ENCODE data around the gene KRAS. TPM values are rescaled to one million over a fixed set of nuclear protein-coding genes. Genes with fewer than 3 reads are reported as not detected.
"Not testable (repeated sequence)": the region's sequence is repeated elsewhere in the genome, so short reads cannot be mapped to it uniquely, and the experiment has no call there.

KRAS gene
- 10 to 100 TPM; 22.5 to 35.0 TPM for total RNA-seq
- long read RNA-seq, donor 1, full-length matches to known transcripts = 4 of 7 reads
- long read RNA-seq, donor 1, partial matches to known transcripts = 0 of 7 reads
- long read RNA-seq, donor 1, other reads (novel, unspliced or antisense) = 3 of 7 reads
- long read RNA-seq, donor 2, full-length matches to known transcripts = 27 of 37 reads
- long read RNA-seq, donor 2, partial matches to known transcripts = 1 of 37 reads
- long read RNA-seq, donor 2, other reads (novel, unspliced or antisense) = 9 of 37 reads

- intact Hi-C loops (cut with DNase I) = no loop called here
- DNase-seq (ENCODE audit: low spot score) = peak; percentile 99
Measured at GRCh38 chr12:25250744-25251730, at the start of gene KRAS. Gene KRAS (minus strand): TSS chr12:25250929.

- no peak for DNase-seq (ENCODE audit: low spot score)
- intact Hi-C loops (cut with DNase I) = no loop called here
Measured at GRCh38 chr12:25296381-25296780, 45.7 kb upstream of the KRAS start.

GRCh38 chr12:25295361-25295760, 44.6 kb upstream of the KRAS start:
- no peak for DNase-seq (ENCODE audit: low spot score)
- intact Hi-C loops (cut with DNase I) = no loop called here

GRCh38 chr12:25293653-25294052, 42.9 kb upstream of the KRAS start:
- intact Hi-C loops (cut with DNase I) = no loop called here
- no peak for DNase-seq (ENCODE audit: low spot score)

GRCh38 chr12:25292810-25293221, 42.1 kb upstream of the KRAS start:
- DNase-seq (ENCODE audit: low spot score); intact Hi-C loops (cut with DNase I): not testable (repeated sequence)

- intact Hi-C loops (cut with DNase I) = no loop called here
Measured at GRCh38 chr12:25287610-25288009, 36.9 kb upstream of the KRAS start.

GRCh38 chr12:25286837-25287236, 36.1 kb upstream of the KRAS start:
- DNase-seq (ENCODE audit: low spot score) = no peak
- intact Hi-C loops (cut with DNase I) = no loop called here

More at GRCh38 chr12:25287610-25288009, 36.9 kb upstream of the KRAS start:
- DNase-seq (ENCODE audit: low spot score) = no peak

GRCh38 chr12:25284024-25284423, 33.3 kb upstream of the KRAS start:
- intact Hi-C loops (cut with DNase I) = no loop called here
- no peak for DNase-seq (ENCODE audit: low spot score)

- no peak for DNase-seq (ENCODE audit: low spot score)
- intact Hi-C loops (cut with DNase I) = no loop called here
Measured at GRCh38 chr12:25283006-25283405, 32.3 kb upstream of the KRAS start.

GRCh38 chr12:25280082-25280481, 29.4 kb upstream of the KRAS start:
- no peak for DNase-seq (ENCODE audit: low spot score)
- intact Hi-C loops (cut with DNase I) = no loop called here

- intact Hi-C loops (cut with DNase I) = no loop called here
- DNase-seq (ENCODE audit: low spot score) = no peak
Measured at GRCh38 chr12:25278269-25278668, 27.5 kb upstream of the KRAS start.

GRCh38 chr12:25276199-25276937, 25.6 kb upstream of the KRAS start:
- no peak for DNase-seq (ENCODE audit: low spot score)
- intact Hi-C loops (cut with DNase I) = no loop called here

GRCh38 chr12:25271486-25272098, 20.9 kb upstream of the KRAS start:
- intact Hi-C loops (cut with DNase I) = no loop called here
- no peak for DNase-seq (ENCODE audit: low spot score)

- no peak for DNase-seq (ENCODE audit: low spot score)
- intact Hi-C loops (cut with DNase I) = no loop called here
Measured at GRCh38 chr12:25269701-25270100, 19.0 kb upstream of the KRAS start.

- intact Hi-C loops (cut with DNase I) = no loop called here
Measured at GRCh38 chr12:25266497-25266896, 15.8 kb upstream of the KRAS start.

GRCh38 chr12:25264862-25265261, 14.1 kb upstream of the KRAS start:
- intact Hi-C loops (cut with DNase I) = no loop called here
- DNase-seq (ENCODE audit: low spot score) = no peak

More at GRCh38 chr12:25266497-25266896, 15.8 kb upstream of the KRAS start:
- no peak for DNase-seq (ENCODE audit: low spot score)

GRCh38 chr12:25264114-25264513, 13.4 kb upstream of the KRAS start:
- no peak for DNase-seq (ENCODE audit: low spot score)
- intact Hi-C loops (cut with DNase I) = no loop called here

- no peak for DNase-seq (ENCODE audit: low spot score)
- intact Hi-C loops (cut with DNase I) = no loop called here
Measured at GRCh38 chr12:25263594-25263993, 12.9 kb upstream of the KRAS start.

GRCh38 chr12:25262389-25263074, 11.8 kb upstream of the KRAS start:
- intact Hi-C loops (cut with DNase I) = no loop called here
- DNase-seq (ENCODE audit: low spot score) = no peak

Measured in posterior vena cava (tissue), 2 donors.